Suprapubic skin (tissue), 4 donors: ENCODE results near the gene MKLN1. TPM values are rescaled to one million over a fixed set of nuclear protein-coding genes. Genes with fewer than 3 reads are reported as not detected.

Experiments used
- DNase-seq, 2 donors: peaks; one replicate each; pipeline ENCODE4 v3.0.0-alpha.2; 2019; ENCODE audit warnings: low spot score in 2 of 2
- H3K27ac ChIP-seq: fragments of 200-600 bp; sonication (generic); one replicate; pipeline ENCODE4 v1.5.1; 2019
- H3K27me3 ChIP-seq: fragments of 200-600 bp; sonication (generic); one replicate; pipeline ENCODE4 v1.5.1; 2019
- H3K36me3 ChIP-seq: fragments of 200-600 bp; sonication (generic); one replicate; pipeline ENCODE4 v1.5.1; 2019
- H3K4me1 ChIP-seq: fragments of 200-600 bp; sonication (generic); one replicate; pipeline ENCODE4 v1.5.1; 2019
- H3K4me3 ChIP-seq: fragments of 200-600 bp; sonication (generic); one replicate; pipeline ENCODE4 v1.5.1; 2019; ENCODE audit warnings: mild to moderate bottlenecking
- H3K9me3 ChIP-seq: fragments of 200-600 bp; sonication (generic); one replicate; pipeline ENCODE4 v1.5.1; 2019
- EP300 ChIP-seq: sonication (generic); formaldehyde crosslinking; IDR thresholded peaks from one replicate; pipeline ENCODE4 v1.6.1; 2017; ENCODE audit warnings: antibody characterized with exemption
- POLR2A ChIP-seq, 2 donors: fragments of 450-650 bp; IDR thresholded peaks; one replicate each; pipeline ENCODE4 v1.6.1; 2017; ENCODE audit warnings: antibody characterized with exemption in 2 of 2, mild to moderate bottlenecking in 2 of 2, moderate library complexity in 2 of 2
- POLR2AphosphoS5 ChIP-seq, 3 donors: sonication (generic); formaldehyde crosslinking; IDR thresholded peaks; one replicate each; pipeline ENCODE4 v1.6.1; 2017; ENCODE audit warnings: antibody characterized with exemption in 3 of 3
- WGBS: methylation state at CpG from one replicate; pipeline ENCODE4 v1.1.5; 2018; 5-methylcytosine and 5-hydroxymethylcytosine counted together
- total RNA-seq, 4 donors: library from RNA; depleted of rRNA; stranded (reverse); fragments of >200 nt; gene quantifications; one replicate each; pipeline ENCODE4 v1.1.0, GENCODE V29; 2016
- TF ChIP-seq, protein P1 (sequence below), 2 donors: fragments of 200-600 bp in 1 of 2; fragments of 450-650 bp in 1 of 2; sonication (generic) in 1 of 2; IDR thresholded peaks; one replicate each; pipeline ENCODE4 v1.5.1; 2016 to 2019; ENCODE audit warnings: antibody characterized with exemption in 2 of 2, mild to moderate bottlenecking in 1 of 2, moderate library complexity in 1 of 2

The MKLN1 gene
- total RNA-seq, 4 donors from 2014 or later: 32.9 to 76.0 (median 39.9) TPM

DNA sequence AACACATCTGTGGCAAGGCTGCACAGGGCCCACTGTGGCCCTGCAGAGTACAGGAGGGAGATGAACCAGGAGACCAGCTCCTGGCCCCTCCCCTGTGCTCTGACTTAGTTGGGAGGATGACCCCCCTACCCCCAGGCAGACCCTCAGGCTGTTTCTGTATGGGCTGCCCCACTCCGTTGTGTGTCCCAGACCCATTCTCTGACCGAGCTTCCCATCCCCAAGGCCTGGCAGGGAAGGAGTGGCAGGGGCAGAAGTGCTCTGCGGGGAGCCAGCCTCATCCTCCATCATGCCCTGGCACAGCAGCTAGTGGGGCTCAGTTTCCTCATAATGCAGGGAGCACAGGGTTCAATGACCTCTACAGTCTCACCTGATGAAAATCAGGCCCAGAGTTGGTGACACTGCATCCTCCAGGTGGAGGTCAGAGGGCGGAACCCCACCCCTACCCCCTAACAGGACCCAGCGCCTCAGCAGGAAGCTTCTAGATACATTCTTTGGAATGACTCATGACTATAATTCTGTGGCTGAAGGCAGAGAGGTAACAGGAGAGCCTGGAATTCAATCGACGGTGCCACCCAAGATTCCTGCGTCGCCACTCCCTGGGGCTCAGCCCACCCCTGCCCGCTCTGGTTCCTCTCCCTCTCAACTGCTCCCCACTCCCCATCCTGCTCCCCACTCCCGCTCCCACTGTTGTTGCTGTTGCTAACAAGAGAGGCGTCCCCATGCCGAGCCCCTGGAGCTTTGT, 210.6 kb downstream of the MKLN1 start:
- no peak overlapping the region for H3K4me3 ChIP-seq

DNA sequence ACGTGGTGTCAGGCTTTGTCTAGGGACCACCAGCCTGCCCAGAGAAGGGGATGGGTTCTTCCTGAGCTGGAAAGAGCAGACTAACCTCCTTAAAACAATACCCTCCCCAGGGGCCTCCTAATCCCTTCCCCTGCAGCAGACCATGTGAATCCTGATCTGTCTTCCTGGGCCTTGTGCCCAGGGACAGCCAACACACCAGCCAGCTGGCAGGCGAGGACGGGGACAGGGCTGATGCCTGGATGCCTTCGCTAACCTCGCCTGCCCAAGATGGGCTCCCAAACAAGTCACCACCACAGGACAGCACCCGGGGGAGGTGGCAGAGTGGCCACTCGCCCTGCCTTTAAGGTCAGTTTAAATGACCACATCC, 211.1 kb downstream of the MKLN1 start:
- Histone ChIP-seq H3K36me3 (no peaks in the 10 kb centered on the region), H3K27me3 (no peaks in the 10 kb centered on the region), H3K4me1 (peaks cover 7% of the 10 kb centered on the region), H3K9me3 (no peaks in the 10 kb centered on the region), H3K27ac (peak overlapping the region; percentile 15), H3K4me3 (no peak overlapping the region)
- no peak for DNase-seq
- 51% methylated on average over 6 of the region's 7 CpGs for WGBS
- TF ChIP-seq, protein P1, sequence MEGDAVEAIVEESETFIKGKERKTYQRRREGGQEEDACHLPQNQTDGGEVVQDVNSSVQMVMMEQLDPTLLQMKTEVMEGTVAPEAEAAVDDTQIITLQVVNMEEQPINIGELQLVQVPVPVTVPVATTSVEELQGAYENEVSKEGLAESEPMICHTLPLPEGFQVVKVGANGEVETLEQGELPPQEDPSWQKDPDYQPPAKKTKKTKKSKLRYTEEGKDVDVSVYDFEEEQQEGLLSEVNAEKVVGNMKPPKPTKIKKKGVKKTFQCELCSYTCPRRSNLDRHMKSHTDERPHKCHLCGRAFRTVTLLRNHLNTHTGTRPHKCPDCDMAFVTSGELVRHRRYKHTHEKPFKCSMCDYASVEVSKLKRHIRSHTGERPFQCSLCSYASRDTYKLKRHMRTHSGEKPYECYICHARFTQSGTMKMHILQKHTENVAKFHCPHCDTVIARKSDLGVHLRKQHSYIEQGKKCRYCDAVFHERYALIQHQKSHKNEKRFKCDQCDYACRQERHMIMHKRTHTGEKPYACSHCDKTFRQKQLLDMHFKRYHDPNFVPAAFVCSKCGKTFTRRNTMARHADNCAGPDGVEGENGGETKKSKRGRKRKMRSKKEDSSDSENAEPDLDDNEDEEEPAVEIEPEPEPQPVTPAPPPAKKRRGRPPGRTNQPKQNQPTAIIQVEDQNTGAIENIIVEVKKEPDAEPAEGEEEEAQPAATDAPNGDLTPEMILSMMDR (IDR thresholded peaks at IDR 0.05): no peak
- TF ChIP-seq POLR2AphosphoS5 (IDR thresholded peaks at IDR 0.05) (no peak), POLR2A (IDR thresholded peaks at IDR 0.05) (no peak), EP300 (no peak)

More for the DNA sequence above, 210.6 kb downstream of the MKLN1 start:
- peaks cover 7% of the 10 kb centered on the region for H3K4me1 ChIP-seq
- no peak for TF ChIP-seq POLR2AphosphoS5 (IDR thresholded peaks at IDR 0.05)
- TF ChIP-seq, protein P1 (IDR thresholded peaks at IDR 0.05): no peak
- no peak for TF ChIP-seq EP300
- no peak for TF ChIP-seq POLR2A (IDR thresholded peaks at IDR 0.05)
- 46% methylated on average over 10 of the region's 13 CpGs for WGBS
- peak overlapping the region; percentile 27 for H3K27ac ChIP-seq
- H3K36me3 ChIP-seq: no peaks in the 10 kb centered on the region
- DNase-seq: peak in 1 of 2 donors; percentile 44
- H3K9me3 ChIP-seq: no peaks in the 10 kb centered on the region
- H3K27me3 ChIP-seq: no peaks in the 10 kb centered on the region

DNA sequence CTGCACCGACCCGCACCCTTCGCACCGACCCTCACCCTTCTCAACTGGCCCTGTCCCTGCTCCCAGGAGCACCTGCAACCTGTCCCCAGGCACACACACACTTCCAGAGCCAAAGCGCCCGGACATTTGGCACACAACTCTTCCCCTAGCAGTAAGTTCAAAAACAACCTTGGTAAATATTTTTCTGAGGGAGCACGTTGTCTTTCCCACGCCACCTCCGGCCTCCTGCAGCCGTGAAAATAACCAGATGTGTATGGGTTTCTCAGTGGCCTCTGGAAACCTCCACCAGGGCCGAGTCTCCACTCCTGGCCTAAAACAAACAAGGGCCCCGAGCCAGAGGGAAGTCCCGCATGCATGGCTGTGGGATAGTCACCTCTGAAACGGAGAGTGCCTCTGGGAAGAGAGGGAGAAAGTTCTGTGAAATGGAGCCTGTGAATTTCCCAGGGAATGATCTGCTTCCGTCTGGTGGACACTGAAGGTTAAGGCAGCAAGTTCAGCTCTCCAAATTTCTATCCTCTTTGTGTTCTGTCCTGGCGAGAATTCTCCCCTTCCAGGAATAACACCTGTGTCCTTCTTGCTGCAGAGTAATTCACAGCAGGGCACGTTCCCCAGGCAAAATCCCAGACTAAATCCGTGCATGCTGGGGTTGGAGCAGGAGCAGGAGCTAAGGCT, 213.0 kb downstream of the MKLN1 start:
- H3K27me3 ChIP-seq: no peaks in the 10 kb centered on the region
- no peaks in the 10 kb centered on the region for H3K9me3 ChIP-seq
- no peaks in the 10 kb centered on the region for H3K36me3 ChIP-seq
- TF ChIP-seq POLR2AphosphoS5 (IDR thresholded peaks at IDR 0.05) (no peak), EP300 (no peak), POLR2A (IDR thresholded peaks at IDR 0.05) (no peak)
- TF ChIP-seq, protein P1 (IDR thresholded peaks at IDR 0.05): no peak
- WGBS: 66% methylated on average over 18 of the region's 18 CpGs
- no peak for DNase-seq
- peak overlapping the region; percentile 15 for H3K27ac ChIP-seq
- H3K4me3 ChIP-seq: no peak overlapping the region
- H3K4me1 ChIP-seq: peaks cover 7% of the 10 kb centered on the region

DNA sequence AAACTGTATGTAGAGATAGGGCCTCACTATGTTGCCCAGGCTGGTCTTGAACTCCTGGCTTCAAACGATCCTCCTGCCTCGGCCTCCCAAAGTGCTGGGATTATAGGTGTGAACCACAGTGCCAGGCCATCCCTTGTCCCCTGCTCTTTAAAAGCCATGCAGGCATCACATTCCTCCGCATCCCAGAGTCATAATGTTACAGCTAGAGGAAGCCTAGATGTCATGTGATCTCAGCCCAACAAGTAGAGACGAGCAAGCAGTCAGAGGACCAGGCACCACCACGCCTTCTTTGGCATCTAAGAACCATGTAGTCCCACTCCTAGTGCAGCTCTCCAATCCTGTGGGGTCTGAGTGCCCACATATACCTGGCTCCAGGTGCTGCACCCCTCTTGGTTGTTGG, 215.6 kb downstream of the MKLN1 start:
- no peaks in the 10 kb centered on the region for H3K9me3 ChIP-seq
- H3K4me1 ChIP-seq: peaks cover 11% of the 10 kb centered on the region
- TF ChIP-seq, protein P1 (IDR thresholded peaks at IDR 0.05): no peak
- TF ChIP-seq EP300 (no peak), POLR2A (IDR thresholded peaks at IDR 0.05) (no peak), POLR2AphosphoS5 (IDR thresholded peaks at IDR 0.05) (no peak)
- no peaks in the 10 kb centered on the region for H3K36me3 ChIP-seq
- no peak overlapping the region for H3K27ac ChIP-seq
- no peak for DNase-seq
- no peak overlapping the region for H3K4me3 ChIP-seq
- 78% methylated on average over 5 of the region's 5 CpGs for WGBS
- H3K27me3 ChIP-seq: no peaks in the 10 kb centered on the region

DNA sequence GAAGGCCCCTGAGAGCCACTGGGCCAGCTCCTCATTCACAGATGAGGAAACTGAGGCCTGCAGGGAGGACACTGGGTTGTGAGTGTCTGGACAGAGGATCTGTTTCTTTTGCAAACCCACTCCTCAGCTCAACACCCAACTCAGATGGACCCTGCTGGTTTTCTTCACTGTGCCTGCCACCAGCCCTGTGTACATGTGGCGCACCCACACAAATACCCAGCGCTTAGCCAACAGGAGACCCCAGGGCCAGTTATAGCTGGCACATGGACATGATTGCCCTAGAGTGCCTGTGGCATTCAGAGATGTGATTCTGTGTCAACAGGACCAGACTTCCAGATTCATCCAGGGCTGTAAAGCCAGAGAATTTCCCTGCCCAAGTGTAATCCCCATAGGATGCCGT, 216.3 kb downstream of the MKLN1 start:
- no peak for DNase-seq
- no peaks in the 10 kb centered on the region for H3K27me3 ChIP-seq
- H3K4me1 ChIP-seq: peaks cover 7% of the 10 kb centered on the region
- WGBS: 93% methylated on average over 3 of the region's 3 CpGs
- H3K36me3 ChIP-seq: no peaks in the 10 kb centered on the region
- TF ChIP-seq POLR2AphosphoS5 (IDR thresholded peaks at IDR 0.05) (no peak), EP300 (no peak)
- TF ChIP-seq, protein P1 (IDR thresholded peaks at IDR 0.05): no peak
- no peak overlapping the region for H3K4me3 ChIP-seq
- H3K27ac ChIP-seq: no peak overlapping the region
- H3K9me3 ChIP-seq: no peaks in the 10 kb centered on the region
